Measurements from ENCODE around the gene RBM45.
"Not testable (repeated sequence)": the region's sequence is repeated elsewhere in the genome, so short reads cannot be mapped to it uniquely, and the experiment has no call there.

The RBM45 gene, protein sequence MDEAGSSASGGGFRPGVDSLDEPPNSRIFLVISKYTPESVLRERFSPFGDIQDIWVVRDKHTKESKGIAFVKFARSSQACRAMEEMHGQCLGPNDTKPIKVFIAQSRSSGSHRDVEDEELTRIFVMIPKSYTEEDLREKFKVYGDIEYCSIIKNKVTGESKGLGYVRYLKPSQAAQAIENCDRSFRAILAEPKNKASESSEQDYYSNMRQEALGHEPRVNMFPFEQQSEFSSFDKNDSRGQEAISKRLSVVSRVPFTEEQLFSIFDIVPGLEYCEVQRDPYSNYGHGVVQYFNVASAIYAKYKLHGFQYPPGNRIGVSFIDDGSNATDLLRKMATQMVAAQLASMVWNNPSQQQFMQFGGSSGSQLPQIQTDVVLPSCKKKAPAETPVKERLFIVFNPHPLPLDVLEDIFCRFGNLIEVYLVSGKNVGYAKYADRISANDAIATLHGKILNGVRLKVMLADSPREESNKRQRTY

DNA sequence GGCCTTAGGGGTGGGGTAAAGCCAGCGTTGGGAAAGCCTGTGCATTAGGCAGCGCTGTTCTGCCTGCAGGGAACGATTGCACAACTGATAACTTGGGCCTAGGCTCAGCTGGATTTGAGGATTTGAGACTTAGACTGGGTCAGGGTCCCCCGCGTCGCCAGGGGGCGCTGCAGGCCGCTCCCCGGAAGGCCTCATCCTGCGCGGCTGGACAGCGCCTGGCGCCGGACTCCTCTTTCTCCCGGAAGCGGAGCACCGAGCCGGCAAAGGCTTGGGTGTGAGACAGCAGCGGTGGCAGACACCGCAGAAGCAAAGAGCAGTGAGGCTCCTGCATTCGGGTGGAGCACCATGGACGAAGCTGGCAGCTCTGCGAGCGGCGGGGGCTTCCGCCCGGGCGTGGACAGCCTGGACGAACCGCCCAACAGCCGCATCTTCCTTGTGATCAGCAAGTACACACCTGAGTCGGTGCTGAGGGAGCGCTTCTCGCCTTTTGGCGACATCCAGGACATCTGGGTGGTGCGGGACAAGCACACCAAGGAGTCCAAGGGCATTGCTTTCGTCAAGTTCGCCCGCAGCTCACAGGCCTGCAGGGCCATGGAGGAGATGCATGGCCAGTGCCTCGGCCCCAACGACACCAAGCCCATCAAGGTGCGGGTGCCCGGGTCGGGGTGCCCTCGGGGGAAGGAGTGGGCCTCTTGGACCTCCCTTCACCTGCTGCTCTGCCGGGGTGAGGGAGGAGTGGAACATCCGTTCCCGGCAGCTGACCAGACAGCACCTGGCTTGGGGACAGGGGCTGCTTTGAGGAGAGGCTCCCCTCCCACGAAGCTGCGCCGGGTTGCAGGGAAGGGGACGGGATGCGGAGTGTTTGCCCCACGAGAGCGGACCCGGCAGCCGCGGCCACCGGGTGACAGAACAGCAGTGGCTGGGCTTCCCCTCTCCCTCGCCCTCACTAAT, at the start of gene RBM45:
TSS of gene RBM45 (plus strand) at position 236 of the 951 bp plus-strand sequence. CDS start at position 346, 110 bp downstream.
- DNase-seq = peak; percentile 43 to 49

DNA sequence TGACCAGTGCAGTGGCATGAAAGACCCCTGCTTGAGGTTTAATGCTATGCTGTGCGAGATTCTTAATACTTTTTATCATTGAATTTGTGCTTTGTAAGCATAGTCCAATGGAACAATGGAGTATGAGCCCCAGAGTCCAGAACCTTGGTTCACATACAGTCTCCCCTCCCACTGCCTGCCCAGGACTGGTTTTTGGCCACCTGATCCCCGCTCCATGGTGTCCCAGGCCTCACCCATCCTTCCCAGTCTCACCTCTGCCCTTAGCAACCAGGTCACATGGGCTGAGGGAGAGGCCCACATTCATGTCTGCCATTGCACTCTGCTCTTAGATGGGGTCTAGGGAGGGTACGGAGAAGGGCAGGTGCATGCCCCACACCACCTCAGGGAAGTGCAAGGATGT, 45.9 kb upstream of the RBM45 start:
- DNase-seq = no peak

DNA sequence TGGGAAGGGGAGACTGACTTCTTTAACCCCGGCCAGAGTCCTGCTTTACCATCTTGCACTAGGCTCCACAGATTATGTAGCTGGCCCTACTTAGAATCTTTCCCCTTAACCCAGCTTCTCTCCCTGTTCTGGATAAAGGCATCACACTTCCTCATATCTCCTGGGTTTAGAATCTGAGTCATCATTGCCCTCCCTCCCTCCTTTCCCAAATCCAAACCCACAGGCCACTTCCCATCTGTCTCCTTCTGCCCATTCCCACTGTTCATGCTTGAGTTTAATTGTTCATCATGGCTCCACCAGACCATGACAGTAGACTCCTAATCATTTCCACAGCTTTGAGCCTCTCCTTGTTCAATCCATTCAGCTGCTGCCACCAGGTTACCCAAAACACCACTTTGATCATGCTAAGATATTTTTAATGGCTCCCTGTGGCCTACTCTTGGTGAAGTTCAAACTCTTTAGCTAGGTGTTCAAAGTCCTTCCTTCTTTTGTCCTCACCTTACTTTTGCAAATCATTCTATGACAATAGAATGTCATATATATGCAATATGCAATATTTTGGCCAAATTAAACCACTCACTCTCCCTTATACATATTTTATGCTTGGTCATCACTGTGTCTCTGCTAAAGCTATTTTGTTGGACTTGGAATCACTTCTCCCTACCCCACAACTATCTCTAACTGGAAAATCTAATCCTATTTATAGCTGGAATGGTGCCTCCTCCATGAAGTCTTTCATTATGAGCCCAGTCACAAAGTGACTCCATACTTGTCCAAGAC, 45.2 kb upstream of the RBM45 start:
- peak; percentile 13 to 62 for DNase-seq

DNA sequence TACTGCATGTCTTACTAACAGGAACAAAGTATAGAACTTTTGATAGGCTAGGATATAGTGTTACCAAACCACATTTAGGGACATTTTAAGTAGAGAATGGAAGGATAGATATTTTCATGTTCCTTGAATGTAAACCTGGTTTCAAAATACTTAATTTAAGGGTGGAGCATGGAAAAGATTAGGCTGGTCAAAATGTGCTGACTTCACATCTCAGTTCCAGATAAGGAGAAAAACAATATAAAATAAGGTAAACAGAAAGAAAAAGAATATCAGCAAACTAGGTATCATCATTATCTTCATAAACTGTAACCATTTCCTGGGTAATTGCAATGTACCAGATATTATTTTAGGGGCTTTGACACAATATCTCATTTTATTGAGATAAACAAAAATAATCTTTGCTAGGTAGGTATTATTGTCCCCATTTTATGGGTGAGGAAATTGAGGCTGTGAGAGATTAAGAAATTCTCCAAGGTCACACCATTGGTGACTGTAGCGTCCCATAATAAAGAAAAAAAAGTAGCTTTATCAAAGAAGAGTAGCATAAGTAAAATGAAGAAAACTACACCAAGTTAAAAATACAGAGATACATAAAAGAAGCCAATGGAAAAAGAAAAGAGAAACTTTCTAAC, 43.3 kb upstream of the RBM45 start:
- no peak for DNase-seq

DNA sequence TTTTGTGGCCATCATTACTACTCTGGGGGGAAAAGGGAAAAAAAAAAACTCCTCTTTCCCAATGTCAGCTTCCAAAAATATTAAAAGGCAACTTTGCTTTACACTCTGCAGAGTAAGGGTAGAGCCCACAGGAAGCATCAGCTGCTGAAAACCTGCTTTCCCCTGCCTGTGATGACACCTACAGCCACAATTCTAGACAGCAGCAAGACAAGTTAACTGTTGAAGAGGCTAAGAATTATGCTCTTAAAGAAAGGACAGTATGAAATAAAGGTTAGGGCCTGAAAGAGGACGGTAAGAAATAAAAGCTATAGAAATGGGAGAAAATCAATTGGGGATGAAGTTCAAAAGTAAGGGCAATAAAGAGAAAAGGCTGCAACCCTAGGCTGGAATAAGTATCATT, 42.7 kb upstream of the RBM45 start:
- no peak for DNase-seq

DNA sequence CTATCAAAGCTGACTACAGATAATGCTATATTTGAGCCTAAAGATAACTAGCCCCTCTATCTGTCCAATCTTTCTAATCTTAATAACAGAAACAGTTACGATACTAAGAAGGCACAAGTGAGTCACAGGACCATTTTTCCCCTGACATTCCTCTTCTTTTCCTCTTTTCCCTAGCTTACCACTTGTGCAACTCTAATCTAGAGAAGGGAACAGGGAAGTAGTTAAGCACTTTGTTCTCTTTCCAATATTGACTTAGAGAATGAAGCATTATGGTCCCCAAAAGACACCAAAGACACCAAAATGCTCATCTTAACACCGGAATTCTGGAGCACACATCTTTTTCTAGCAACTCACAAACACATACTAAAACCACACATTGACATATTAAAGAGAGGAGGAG, 41.4 kb upstream of the RBM45 start:
- no peak for DNase-seq

DNA sequence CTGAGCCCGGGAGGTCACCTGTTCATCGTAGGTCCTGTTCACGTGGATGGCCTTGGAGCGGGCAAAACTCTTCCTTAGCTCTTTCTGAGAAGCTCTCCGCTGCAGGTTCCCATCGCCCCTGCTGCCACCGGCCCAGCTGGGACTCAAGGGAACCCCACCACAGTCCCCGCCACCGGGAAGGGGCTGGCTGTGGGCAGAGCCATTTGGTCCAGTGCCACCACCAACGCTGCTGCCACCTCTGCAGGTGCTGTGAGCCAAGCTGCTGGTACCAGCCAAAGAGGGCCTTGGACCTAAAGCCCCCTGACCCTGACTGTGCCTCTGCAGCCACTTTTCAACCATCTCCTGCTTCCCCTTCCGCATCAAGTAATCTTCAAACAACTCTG, 40.2 kb upstream of the RBM45 start:
- no peak for DNase-seq

DNA sequence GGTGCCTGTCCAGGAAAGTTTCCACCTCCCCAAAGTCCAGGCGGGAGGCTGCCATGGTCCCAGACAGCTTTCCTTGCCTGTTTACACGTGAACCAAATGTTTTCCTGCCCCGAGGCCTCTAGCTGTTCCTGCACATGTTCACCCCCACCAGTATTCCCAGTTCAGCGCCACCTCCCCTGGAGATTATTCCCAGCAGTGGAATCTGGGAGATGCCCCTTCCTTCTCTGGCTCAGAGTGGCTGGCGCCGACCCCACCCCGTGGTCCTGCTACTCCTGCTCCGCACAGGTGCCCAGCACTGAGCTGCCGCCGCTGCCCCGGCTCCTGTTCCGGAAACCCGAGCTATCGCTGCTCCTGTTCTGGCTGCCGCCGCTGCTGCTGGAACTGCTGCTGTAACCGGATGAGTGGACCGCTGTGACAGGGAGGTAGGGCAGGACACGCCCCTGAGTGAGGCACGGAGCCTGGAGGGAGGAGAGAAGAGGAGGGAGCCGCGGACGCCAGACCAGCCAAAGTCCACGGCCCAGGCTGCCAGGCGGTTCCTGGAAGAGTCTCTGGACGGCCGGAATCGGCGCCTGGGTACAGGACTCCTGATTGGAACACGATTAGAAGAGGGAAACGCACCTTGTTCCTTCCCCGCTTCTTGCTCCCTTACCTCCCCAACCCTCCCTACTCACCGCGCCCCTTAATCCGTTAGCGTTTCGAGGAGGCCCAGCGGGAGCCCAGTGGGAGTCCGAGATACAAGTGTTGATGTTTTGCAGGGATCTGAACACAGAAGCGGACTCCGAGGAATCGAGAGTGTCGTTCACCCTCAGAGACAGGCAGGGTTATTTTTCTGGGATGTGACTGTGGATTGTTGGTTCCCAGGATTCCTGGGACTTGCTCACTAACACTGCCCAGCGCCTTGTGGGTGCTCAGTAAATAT, 39.6 kb upstream of the RBM45 start, which contains the start of gene PDE11A:
TSS of gene PDE11A (minus strand) at position 395 of the 919 bp plus-strand sequence. CDS start at position 55, 340 bp downstream.
- DNase-seq = peak; percentile 14 to 21

DNA sequence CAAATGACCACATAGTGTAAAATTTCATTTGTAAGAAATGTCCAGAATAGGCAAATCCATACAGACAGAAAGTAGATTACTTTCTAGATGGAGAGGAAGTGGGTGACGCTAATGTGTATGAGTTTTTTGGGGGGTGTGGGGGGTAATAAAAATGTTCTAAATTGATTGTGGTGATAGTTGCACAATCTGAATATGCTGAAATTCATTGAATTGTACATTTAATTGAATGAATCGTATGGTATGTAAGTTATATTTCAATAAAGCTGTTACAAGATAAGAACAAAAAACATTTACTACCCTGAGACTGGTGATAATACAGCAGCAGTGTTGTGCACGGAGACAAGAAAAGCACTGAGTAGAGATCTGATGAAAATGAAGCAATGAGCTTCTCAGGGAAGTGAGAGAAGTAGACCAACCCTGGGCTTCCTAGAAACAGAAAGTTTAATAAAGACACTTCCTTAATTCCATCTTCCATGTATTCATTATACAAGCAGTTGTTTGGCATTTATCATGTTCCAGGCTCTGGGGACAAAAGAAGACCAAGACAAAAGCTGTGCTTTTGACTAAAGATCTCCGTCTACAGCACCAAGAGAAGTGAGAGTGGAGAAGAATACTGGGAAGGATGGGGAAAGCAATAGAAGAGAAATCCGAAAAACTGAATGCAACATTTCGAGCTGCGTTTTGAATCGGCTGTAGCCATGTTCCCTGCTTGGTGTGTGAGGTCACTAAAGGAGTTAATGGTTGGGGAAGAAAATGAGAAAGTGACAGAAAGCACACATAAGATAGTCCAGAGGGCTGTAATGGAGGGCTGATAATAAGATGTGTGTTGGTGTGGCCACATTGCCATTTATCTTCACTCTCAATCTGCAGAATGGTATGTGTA, 37.9 kb upstream of the RBM45 start:
- DNase-seq = no peak

DNA sequence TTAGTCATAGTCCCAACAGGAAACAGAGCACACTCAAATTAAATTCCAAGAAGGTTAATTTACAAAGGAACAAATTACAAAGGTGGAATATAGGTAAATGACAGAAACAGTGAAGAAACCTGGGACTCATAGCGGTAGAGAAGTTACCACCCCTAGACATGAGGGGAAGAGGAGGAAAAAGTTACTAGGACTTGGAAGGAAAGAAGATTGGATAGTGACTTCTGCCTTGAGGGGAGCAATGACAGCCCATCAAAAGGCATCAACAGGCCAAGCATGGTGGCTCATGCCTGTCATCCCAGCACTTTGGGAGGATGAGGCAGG, 37.3 kb upstream of the RBM45 start:
- no peak for DNase-seq

DNA sequence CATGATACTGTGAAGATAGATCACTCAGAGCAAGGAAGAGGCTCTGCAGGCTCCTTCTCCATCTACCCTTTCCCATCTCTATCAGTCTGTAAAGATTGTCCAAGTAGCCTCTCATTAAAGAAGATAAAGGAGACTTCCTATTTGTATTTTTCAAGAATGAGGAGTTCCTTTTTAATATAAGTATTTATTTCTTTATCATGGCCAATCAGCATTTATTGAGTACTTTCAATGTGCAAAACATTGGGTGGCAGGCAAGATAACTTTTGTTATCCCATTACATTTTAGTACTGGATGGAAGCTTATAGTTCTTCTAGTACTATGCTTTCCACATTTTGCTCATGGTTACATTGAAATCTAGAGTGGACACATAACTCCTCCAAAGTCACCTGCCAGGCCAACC, 36.1 kb upstream of the RBM45 start:
- DNase-seq = no peak

DNA sequence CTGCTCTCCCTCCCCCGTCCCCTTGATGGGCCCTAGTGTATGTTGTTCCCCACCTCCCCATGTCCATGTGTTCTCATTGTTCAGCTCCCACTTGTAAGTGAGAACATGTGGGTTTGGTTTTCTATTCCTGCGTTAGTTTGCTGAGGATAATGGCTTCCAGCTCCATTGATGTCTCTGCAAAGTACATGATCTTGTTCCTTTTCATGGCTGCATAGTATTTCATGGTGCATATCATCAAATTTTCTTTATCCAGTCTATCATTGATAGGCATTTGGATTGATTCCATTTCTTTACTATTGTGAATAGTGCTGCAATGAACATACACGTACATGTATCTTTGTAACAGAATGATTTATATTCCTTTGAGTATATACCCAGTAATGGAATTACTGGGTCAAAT, 33.0 kb upstream of the RBM45 start:
- DNase-seq = not testable (repeated sequence)

DNA sequence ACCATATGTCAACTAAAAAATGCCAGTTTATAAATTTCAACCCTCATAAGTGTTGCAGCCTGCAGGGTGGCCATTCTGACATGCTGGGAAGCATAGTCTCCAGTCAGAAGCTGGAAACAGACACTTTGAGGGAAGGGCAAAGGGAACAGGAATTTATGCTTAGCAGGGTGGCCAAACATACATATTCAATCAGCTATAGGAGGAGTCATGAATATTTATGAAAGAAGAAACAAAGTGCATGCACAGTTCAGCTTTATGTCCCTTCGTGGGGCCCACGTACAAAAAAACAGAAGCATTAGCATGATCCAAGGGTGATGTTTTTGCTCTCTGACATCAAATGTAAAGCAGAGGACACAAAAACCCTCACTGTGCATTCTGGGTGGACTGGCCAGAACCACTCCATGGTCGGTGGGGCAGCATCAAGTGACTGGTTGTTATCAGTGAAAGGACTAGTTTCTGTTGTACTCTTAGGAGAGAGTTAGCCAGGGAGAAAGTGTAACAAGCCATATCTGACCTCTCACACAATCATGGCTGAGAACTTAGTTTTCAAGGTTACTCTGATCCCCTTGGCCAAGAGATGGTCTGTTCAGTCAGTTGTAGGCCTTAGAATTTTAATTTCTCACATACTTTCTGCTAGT, 29.7 kb upstream of the RBM45 start:
- no peak for DNase-seq

DNA sequence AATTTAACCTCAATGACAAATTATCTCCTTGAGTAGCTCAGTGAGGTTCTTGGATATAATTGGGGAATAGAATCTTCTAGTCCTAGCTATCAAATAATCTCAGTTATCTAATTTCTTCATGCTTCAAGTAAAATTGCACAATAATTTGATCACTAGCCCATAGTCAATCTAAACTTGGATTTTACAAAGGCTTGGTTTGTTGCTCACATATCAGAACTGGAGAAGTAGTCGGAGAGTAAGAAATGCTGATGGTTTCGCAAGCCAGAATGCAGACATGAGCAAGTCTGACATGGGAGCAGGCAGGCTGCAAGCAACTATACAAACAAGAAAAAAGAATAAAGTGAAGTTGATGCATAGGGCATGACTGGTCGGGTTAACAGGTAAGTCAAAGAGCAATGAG, 28.0 kb upstream of the RBM45 start:
- DNase-seq = no peak

DNA sequence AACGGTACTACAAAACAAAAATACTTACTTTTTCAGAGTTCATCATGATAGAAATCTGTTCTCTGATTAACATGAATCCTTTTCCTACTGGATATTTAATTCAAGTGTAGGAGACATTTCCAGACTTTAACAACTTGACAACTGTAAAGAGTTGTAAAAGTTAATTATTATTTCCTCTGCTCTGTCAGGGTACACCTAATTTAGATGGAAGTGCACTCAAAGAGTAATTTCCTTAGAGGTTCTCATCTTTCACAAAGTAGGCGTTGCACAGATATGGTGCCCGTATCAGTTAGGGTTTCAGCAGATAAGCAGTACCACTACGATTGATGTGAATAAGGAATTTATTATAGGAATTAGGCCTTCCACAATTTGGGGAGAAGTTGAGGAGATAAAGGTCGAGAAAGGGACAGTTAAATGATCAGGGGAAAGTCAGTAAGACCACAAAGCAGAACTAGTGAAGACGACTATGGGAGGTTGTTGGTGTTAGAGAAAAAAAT, 23.4 kb upstream of the RBM45 start:
- DNase-seq = no peak

DNA sequence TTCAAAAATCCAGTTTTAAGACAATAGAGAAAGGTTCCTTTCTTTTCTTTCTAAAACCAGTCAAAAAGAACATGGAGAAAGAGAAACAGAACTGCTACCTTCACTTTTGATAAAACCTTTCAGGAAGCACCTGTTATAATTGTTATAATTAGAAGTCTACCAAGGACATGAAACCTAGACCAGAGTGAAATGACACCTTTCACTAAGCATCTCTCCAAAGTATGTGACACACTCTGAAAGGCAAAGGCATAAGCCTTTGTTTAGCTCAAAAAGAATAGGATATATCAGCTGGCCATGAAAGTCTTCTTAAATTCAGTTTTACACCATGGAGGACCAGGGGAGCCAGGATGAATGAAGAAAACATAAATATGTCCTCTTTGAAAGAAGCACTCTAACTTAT, 18.8 kb upstream of the RBM45 start:
- no peak for DNase-seq

DNA sequence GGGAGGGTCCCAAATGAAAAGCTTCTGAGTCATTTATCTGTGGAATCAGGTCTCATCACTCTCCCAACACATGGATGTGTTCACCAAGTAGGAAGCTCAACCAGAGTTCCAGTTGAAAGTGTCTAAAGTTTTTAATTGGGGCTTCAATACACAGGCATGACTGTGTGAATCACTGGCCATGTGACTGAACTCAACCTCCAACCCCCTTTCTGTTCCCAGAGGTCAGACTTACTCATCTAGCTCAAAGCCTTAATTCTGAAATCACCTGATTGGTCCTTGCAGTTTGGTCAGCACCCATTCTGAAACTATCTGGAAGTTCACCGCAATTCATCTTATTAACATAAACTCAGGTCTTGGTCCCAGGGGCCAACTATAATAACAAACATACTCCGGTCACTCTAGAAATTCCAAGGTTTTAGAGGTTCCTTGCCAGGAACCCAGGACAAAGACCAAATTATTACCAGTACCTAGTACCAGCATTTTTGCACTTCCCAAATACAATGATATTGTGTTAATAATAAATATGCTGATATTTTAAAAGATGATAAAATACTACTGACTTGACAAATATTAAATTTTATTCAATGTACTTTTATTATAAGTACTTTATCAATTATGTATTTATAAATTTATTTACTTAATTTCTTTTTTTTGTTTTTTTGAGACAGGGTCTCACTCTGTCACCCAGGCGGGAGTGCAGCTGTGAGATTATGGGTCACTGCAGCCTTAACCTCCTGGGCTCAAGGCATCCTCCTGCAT, 10.7 kb upstream of the RBM45 start:
- no peak for DNase-seq

DNA sequence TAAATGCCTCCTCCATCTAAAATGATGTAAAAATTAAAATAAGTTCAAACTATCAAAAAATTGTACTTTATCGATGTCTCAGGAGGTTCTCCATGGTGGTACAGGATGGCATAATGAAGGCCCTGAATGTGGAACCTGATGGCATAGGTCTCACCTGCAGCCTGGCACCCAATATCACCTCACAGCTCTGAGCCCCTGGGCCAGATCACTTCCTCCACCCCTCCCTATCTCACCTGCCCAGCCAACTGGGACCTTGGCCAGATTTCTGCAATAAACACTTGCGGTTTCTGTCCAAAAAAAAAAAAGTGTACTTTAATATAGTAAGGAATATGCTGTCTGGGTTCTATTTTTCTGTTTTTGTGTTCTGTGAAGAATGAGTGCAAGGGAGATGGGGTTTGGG, 6.7 kb upstream of the RBM45 start:
- no peak for DNase-seq

DNA sequence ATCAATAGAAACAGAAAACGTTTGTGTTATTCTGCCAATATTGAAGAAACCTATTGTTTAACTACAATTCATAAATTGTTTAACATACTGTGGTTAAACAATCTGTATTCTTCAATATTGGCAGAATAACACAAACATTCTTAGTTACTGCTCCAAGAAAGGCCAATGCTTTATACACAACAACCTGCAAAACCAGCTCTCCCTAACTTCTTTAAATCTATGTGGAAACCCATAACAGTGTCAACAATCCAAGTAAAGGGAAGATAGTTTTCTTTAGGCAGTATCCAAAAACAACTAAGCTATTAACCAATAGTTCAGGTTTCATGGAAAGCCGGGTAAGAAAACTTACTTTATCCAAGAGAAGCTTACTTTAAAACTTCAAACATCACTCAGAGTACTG, 6.2 kb upstream of the RBM45 start:
- no peak for DNase-seq
